GM19395 (cell line): ENCODE results near the gene SPIN1.
A peak's percentile ranks its signal among the peaks of the same experiment; 100 is the strongest.

Experiments
- ATAC-seq: cut with Tn5 transposase; IDR thresholded peaks from one replicate; pipeline ENCODE4 v1.9.1; 2021; ENCODE audit warnings: mild to moderate bottlenecking, moderate library complexity; ENCODE audit not compliant: unreplicated experiment

The SPIN1 gene

GRCh38 chr9:88387552-88388202 lies 567 bp upstream of the SPIN1 start:
- peak; percentile 22 for ATAC-seq

GRCh38 chr9:88388886-88389605 lies 802 bp downstream of the SPIN1 start:
- ATAC-seq = peak; percentile 37

GRCh38 chr9:88390371-88390990 lies 2.2 kb downstream of the SPIN1 start:
- no peak for ATAC-seq

GRCh38 chr9:88391236-88391635 lies 3.0 kb downstream of the SPIN1 start:
- no peak for ATAC-seq

- no peak for ATAC-seq
Observed at GRCh38 chr9:88391921-88392320, 3.7 kb downstream of the SPIN1 start.

- no peak for ATAC-seq
Observed at GRCh38 chr9:88392549-88392948, 4.3 kb downstream of the SPIN1 start.

- ATAC-seq = no peak
Observed at GRCh38 chr9:88396836-88397577, 8.8 kb downstream of the SPIN1 start.

- ATAC-seq = no peak
Observed at GRCh38 chr9:88398016-88398415, 9.8 kb downstream of the SPIN1 start.

DNA sequence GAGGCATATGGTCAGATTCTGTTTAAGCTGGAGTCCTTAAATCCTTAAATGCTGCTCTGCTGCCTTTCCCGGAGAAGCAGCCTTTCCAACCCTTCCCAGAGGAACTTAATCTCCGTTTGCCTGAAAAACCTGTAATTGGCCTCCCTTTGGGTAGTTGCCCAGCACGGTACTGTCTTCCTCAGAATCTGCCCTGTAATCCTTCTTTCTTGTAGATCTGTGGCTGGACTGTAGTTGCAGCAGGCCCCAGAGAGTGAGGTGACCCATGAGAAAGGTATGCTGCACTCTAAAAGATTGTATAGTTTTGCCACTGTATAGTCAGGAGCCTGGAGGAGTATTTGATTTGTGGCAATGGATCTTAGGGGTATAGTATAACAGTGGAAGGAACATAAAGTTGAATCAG lies 11.7 kb downstream of the SPIN1 start:
- no peak for ATAC-seq

GRCh38 chr9:88403340-88403739 lies 15.1 kb downstream of the SPIN1 start:
- no peak for ATAC-seq

DNA sequence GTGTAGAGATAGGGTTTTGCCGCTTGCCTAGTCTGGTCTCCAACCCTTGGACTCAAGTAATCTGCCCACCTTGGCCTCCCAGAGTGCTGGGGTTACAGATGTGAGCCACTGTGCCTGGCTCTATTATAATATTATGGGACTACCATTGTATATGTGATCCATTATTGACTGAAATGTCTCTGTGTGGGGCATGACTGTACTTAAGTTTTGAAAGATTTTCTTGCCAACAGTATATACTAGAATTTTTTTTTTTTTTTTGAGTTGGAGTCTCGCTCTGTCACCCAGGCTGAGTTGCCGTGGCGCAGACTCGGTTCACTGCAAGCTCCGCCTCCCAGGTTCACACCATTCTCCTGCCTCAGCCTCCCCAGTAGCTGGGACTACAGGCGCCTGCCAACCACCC lies 17.8 kb downstream of the SPIN1 start:
- no peak for ATAC-seq

GRCh38 chr9:88411471-88411870 lies 23.2 kb downstream of the SPIN1 start:
- ATAC-seq = no peak

GRCh38 chr9:88414298-88414697 lies 26.1 kb downstream of the SPIN1 start:
- ATAC-seq = no peak

DNA sequence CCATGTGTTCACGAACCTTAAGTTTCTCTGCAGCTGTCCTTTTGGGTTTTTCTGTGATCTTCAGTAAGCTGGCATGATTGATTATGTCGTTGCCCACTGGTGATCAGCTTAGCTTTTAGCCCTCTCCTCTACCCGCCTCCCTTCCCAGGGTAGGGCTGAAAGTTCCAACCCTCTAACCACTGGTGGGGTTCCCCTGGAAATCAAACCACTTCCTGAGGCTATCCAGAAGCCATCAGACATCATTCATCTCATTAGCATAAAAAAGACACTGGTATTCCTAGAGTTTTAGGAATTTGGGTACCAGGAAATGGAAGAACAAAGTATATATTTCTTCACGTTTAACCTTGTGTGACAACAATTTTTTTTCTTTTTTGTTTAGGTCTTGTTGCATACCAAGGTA lies 29.8 kb downstream of the SPIN1 start:
- ATAC-seq = no peak

GRCh38 chr9:88418715-88419540 lies 30.7 kb downstream of the SPIN1 start:
- no peak for ATAC-seq

DNA sequence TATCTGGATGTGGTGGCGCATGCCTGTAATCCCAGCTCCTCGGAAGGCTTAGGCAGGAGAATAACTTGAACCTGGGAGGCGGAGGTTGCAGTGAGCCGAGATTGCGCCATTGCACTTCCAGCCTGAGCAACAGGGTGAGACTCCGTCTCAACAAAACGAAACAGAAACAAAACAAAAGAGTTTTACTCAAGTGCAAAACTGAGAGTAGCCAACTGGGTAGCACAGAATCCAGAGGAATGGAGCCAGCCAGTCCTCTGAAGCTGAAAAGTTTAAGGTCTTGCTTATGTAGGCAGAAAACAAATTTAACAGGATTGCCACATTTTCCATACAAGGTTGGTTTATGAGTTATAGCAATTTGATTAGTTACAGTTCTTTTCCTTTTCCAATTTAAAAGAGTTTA lies 32.0 kb downstream of the SPIN1 start:
- ATAC-seq = no peak

DNA sequence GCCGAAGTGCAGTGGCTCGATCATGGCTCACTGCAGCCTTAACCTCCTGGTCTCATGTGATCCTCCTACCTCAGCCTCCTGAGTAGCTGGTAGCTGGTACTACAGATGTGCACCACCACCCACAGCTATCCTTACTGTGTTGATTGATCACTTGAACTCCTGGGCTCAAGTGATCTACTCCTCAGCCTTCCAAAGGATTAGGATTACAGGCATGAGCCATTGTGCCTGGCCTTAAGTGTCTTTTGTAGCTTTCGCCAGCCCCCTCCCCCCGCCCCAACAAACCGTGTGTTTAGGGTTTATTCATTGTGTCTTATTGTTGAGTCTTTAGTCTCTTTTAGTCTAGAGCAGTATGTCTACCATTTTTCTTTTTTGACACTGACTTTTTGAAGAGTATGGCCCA lies 33.1 kb downstream of the SPIN1 start:
- ATAC-seq = no peak

DNA sequence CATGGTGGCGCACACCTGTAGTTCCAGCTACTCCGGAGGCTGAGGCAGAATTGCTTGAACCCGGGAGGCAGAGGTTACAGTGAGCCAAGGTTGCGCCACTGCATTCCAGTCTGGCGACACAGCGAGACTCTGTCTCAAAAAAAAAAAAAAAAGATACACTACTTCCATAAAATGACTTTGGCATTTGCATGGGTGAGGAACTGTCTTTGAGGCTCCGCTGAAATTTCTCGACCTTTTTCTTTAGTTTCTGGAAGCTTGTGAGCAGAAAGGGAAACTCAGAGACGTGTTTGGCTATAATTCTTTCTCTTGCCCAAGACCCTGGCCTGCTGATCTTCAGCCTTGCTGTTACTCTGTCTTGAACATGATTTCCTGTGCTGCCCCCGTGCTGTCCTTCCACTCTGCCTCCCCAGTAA lies 37.3 kb downstream of the SPIN1 start:
- ATAC-seq = no peak

- ATAC-seq = no peak
Observed at GRCh38 chr9:88426651-88427050, 38.4 kb downstream of the SPIN1 start.

GRCh38 chr9:88429595-88430430 lies 41.6 kb downstream of the SPIN1 start:
- ATAC-seq = no peak
